ENCODE measurements around the gene LCN15. TPM values are rescaled to one million over a fixed set of nuclear protein-coding genes. Genes with fewer than 3 reads are reported as not detected.
A peak's percentile ranks its signal among the peaks of the same experiment; 100 is the strongest.

The LCN15 gene
- total and polyA plus RNA-seq, 2 of the 13 experiments (the other 11 are each of a cell fraction or from before 2014, with no cell fraction given), result 1.3 to 53.7 TPM

DNA sequence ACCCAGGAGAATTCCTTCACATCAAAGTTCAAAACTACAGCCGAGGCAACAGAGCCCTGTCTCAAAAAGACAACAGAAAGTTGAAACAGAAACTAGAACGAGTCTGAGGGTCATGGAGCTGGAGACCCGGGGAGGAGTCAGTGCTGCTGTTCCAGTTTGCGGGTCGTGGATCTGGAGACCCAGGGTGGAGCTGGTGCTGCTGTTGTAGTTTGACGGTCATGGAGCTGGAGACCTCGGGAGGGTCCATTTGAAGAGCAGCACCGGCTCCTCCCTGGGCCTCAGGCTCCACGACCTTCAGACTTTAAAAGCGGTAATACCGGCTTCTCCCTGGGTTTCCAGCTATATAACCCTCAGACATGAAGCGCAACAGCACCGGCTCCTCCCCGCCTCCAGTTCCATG is 13.0 kb upstream of the LCN15 start (continued):
- TF ChIP-seq POLR2G (IDR thresholded peaks at IDR 0.05; ENCODE audit: low read depth, low read length) (0 out of 2 replicates have a peak, but pooled peaks have one; percentile 29), YEATS4 (CRISPR knock-in tag; IDR thresholded peaks at IDR 0.05; ENCODE audit: borderline replicate concordance) (no peak; the same call in 1 of the 2 replicates), ZNF317 (CRISPR knock-in tag; IDR thresholded peaks at IDR 0.05) (0 out of 2 replicates have a peak, but pooled peaks have one; percentile 16), NFKB2 (CRISPR knock-in tag; IDR thresholded peaks at IDR 0.05; ENCODE audit: borderline replicate concordance) (peak; percentile 42; the same call in 1 of the 2 replicates), YY1 (IDR thresholded peaks at IDR 0.05; ENCODE audit: insufficient read depth, insufficient replicate concordance, low read depth, low read length) (peak; percentile 32), KDM5B (CRISPR knock-in tag; IDR thresholded peaks at IDR 0.05; ENCODE audit: borderline replicate concordance) (peak; percentile 67; the same call in 1 of the 2 replicates), FLYWCH1 (CRISPR knock-in tag; IDR thresholded peaks at IDR 0.05) (no peak), PPARG (CRISPR knock-in tag; conservative IDR thresholded peaks at IDR 0.05) (no peak), SALL1 (CRISPR knock-in tag; IDR thresholded peaks at IDR 0.05) (peak; percentile 10; the same call in 1 of the 2 replicates), ZC3H4 (CRISPR knock-in tag; IDR thresholded peaks at IDR 0.05; ENCODE audit: borderline replicate concordance) (no peak), ZMYM4 (CRISPR knock-in tag; IDR thresholded peaks at IDR 0.05) (0 out of 2 replicates have a peak, but pooled peaks have one; percentile 26), FIP1L1 (IDR thresholded peaks at IDR 0.05; ENCODE audit: borderline replicate concordance, insufficient read depth, low read depth, low read length) (no peak), ZNF543 (CRISPR knock-in tag; IDR thresholded peaks at IDR 0.05) (0 out of 2 replicates have a peak, but pooled peaks have one; percentile 6), TSC22D2 (CRISPR knock-in tag; IDR thresholded peaks at IDR 0.05; ENCODE audit: borderline replicate concordance) (no peak)
- TF ChIP-seq, protein P1, sequence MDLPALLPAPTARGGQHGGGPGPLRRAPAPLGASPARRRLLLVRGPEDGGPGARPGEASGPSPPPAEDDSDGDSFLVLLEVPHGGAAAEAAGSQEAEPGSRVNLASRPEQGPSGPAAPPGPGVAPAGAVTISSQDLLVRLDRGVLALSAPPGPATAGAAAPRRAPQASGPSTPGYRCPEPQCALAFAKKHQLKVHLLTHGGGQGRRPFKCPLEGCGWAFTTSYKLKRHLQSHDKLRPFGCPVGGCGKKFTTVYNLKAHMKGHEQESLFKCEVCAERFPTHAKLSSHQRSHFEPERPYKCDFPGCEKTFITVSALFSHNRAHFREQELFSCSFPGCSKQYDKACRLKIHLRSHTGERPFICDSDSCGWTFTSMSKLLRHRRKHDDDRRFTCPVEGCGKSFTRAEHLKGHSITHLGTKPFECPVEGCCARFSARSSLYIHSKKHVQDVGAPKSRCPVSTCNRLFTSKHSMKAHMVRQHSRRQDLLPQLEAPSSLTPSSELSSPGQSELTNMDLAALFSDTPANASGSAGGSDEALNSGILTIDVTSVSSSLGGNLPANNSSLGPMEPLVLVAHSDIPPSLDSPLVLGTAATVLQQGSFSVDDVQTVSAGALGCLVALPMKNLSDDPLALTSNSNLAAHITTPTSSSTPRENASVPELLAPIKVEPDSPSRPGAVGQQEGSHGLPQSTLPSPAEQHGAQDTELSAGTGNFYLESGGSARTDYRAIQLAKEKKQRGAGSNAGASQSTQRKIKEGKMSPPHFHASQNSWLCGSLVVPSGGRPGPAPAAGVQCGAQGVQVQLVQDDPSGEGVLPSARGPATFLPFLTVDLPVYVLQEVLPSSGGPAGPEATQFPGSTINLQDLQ (CRISPR knock-in tag; IDR thresholded peaks at IDR 0.05), result no peak
